Measurements from ENCODE around the gene ZC3HAV1.

Gene ZC3HAV1

GRCh38 chr7:139119486-139119849 lies 9.9 kb upstream of the ZC3HAV1 start:
- in situ Hi-C loops (cut with HindIII; ENCODE audit: low sequenced_read_pairs) = no loop called here
- no peak for DNase-seq (ENCODE audit: low read depth, low spot score)
- H3K4me3 ChIP-seq (ENCODE audit: low read depth, low read length) = no peak overlapping the region
- TF ChIP-seq CTCF (IDR thresholded peaks at IDR 0.05; ENCODE audit: low read depth, low read length) = no peak

GRCh38 chr7:139118805-139119485 lies 9.4 kb upstream of the ZC3HAV1 start:
- H3K4me3 ChIP-seq (ENCODE audit: low read depth, low read length) = no peak overlapping the region
- in situ Hi-C loops (cut with HindIII; ENCODE audit: low sequenced_read_pairs) = no loop called here
- TF ChIP-seq CTCF (IDR thresholded peaks at IDR 0.05; ENCODE audit: low read depth, low read length) = no peak
- DNase-seq (ENCODE audit: low read depth, low spot score) = no peak

GRCh38 chr7:139118234-139118804 lies 8.8 kb upstream of the ZC3HAV1 start:
- in situ Hi-C loops (cut with HindIII; ENCODE audit: low sequenced_read_pairs) = no loop called here
- no peak overlapping the region for H3K4me3 ChIP-seq (ENCODE audit: low read depth, low read length)
- no peak for TF ChIP-seq CTCF (IDR thresholded peaks at IDR 0.05; ENCODE audit: low read depth, low read length)
- DNase-seq (ENCODE audit: low read depth, low spot score) = peak; percentile 41

GRCh38 chr7:139117599-139118233 lies 8.2 kb upstream of the ZC3HAV1 start:
- in situ Hi-C loops (cut with HindIII; ENCODE audit: low sequenced_read_pairs) = no loop called here
- no peak for TF ChIP-seq CTCF (IDR thresholded peaks at IDR 0.05; ENCODE audit: low read depth, low read length)
- no peak for DNase-seq (ENCODE audit: low read depth, low spot score)
- no peak overlapping the region for H3K4me3 ChIP-seq (ENCODE audit: low read depth, low read length)

GRCh38 chr7:139116999-139117398 lies 7.5 kb upstream of the ZC3HAV1 start:
- no peak for TF ChIP-seq CTCF (IDR thresholded peaks at IDR 0.05; ENCODE audit: low read depth, low read length)
- in situ Hi-C loops (cut with HindIII; ENCODE audit: low sequenced_read_pairs) = no loop called here
- DNase-seq (ENCODE audit: low read depth, low spot score) = no peak
- no peak overlapping the region for H3K4me3 ChIP-seq (ENCODE audit: low read depth, low read length)

- in situ Hi-C loops (cut with HindIII; ENCODE audit: low sequenced_read_pairs) = no loop called here
- no peak for DNase-seq (ENCODE audit: low read depth, low spot score)
- no peak for TF ChIP-seq CTCF (IDR thresholded peaks at IDR 0.05; ENCODE audit: low read depth, low read length)
- H3K4me3 ChIP-seq (ENCODE audit: low read depth, low read length) = no peak overlapping the region
Measured at GRCh38 chr7:139115104-139115503, 5.6 kb upstream of the ZC3HAV1 start.

Measured in astrocyte of the spinal cord (primary cell).